ENCODE measurements around the gene HLA-DRB5.
"Not testable (repeated sequence)": the region's sequence is repeated elsewhere in the genome, so short reads cannot be mapped to it uniquely, and the experiment has no call there.

The HLA-DRB5 gene

DNA sequence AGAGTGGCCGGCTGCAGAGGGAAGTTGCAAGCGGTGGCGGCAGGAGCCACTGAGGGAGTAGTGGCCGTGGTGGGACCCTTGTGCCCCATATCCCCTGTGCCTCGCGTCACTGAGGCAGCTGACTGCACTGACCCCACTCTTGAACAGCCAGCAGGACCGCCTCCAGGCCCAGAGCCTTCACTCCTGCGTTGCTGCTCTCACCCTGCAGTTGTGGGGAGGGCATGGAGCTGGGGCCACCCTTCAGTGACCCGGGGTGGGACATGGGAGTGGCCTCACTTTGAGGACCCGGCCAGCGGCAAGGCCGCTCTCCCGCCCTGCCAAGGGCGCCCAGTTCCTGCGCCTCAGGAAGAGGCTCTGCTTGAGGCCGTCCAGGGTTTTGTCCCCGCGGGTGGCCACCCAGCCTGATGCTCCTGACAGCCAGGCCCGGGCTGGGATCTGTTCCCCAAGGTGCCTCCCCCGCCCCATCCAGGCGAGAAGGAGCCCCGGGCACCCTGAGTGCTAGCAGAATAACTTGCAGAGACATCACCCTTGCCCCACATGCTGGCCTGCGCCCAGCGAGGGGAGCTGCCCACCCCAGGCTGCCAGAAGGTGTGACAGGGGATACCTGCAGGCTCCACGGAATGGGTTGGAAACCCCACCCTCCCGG lies 46.0 kb downstream of the HLA-DRB5 start:
- no peak for DNase-seq (ENCODE audit: low read depth, low spot score)
- H3K4me3 ChIP-seq (ENCODE audit: low read depth, low read length) = no peak overlapping the region
- no peak for TF ChIP-seq CTCF (IDR thresholded peaks at IDR 0.05; ENCODE audit: low read depth, low read length)
- in situ Hi-C loops (cut with HindIII; ENCODE audit: low sequenced_read_pairs) = no loop called here

DNA sequence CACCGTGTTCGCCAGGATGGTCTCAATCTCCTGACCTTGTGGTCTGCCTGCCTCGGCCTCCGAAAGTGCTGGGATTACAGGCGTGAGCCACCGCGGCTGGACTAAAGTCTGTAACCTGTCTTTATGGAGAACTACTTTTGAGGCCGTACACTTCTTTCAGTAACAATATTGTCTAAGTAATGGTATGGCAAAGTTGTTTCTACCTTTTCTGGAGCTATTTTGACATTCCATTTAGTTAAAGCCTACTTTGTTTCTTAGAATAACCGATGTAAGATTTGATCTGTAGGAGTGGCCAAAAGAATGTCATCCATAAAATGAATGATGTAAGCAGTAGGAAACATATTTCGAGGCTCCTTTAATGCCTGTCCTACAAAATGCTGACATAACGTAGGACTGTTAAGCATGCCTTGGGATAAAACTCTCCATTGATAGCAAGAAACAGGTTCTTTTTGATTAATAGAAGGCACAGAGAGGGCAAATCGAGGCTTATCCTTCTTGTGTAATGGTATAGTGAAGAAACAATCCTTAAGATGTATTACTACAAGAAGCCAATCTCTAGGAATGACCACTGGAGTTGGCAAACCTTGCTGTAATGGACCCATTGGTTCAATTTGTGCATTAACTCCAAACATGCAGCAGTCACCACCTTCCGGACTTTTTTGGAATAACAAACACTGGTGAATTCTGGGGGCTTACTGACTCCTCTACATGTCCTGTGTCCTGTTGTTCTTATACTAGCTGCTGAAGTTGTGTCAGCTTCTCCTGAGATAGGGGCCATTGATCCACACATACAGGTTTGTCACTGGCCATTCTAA lies 54.5 kb downstream of the HLA-DRB5 start:
- DNase-seq (ENCODE audit: low read depth, low spot score) = no peak
- H3K4me3 ChIP-seq (ENCODE audit: low read depth, low read length) = no peak overlapping the region
- in situ Hi-C loops (cut with HindIII; ENCODE audit: low sequenced_read_pairs) = no loop called here
- no peak for TF ChIP-seq CTCF (IDR thresholded peaks at IDR 0.05; ENCODE audit: low read depth, low read length)

- DNase-seq (ENCODE audit: low read depth, low spot score); H3K4me3 ChIP-seq (ENCODE audit: low read depth, low read length); in situ Hi-C loops (cut with HindIII; ENCODE audit: low sequenced_read_pairs): not testable (repeated sequence)
Observed at GRCh38 chr6:32473376-32474348, 56.4 kb downstream of the HLA-DRB5 start.

DNA sequence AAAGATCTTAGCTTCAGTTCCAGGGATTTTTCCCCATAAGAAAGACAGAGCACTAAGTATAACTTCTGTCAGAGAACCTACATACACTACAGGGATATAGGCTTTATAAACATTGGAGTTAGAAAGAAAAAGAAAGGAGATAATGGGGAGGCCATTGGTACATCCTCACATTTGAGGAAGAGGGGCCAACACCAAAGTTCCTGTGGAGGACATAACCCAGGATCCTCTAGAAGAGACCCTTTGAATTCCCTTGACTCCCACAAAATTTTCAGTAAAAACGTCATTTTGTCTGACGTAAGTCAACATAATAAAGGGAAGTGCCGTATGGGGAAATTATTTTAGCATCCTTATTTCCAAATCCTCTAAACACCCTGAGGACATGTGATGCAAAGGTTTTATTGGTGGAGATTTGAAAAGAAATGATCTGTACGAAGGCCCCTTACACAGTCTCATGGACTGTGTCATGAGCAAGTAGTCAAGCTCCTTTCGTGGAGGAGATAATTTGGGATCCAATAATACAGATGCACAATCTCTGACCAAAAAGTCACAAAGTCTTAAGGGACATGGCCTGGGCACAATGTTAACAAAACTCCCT lies 57.2 kb downstream of the HLA-DRB5 start:
- H3K4me3 ChIP-seq (ENCODE audit: low read depth, low read length) = no peak overlapping the region
- in situ Hi-C loops (cut with HindIII; ENCODE audit: low sequenced_read_pairs) = no loop called here
- no peak for DNase-seq (ENCODE audit: low read depth, low spot score)
- no peak for TF ChIP-seq CTCF (IDR thresholded peaks at IDR 0.05; ENCODE audit: low read depth, low read length)

GRCh38 chr6:32467743-32468503 lies 62.2 kb downstream of the HLA-DRB5 start:
- not testable (repeated sequence) for H3K4me3 ChIP-seq (ENCODE audit: low read depth, low read length)

More at GRCh38 chr6:32467743-32468503, 62.2 kb downstream of the HLA-DRB5 start:
- in situ Hi-C loops (cut with HindIII; ENCODE audit: low sequenced_read_pairs); DNase-seq (ENCODE audit: low read depth, low spot score): not testable (repeated sequence)

Data from astrocyte of the spinal cord (primary cell).